HG03469 (cell line): ENCODE measurements around the gene HMGCS1.
"Not testable (repeated sequence)": the region's sequence is repeated elsewhere in the genome, so short reads cannot be mapped to it uniquely, and the experiment has no call there.

Experiments used
- ATAC-seq: cut with Tn5 transposase; IDR thresholded peaks from one replicate; pipeline ENCODE4 v1.9.1; 2021; ENCODE audit warnings: mild to moderate bottlenecking, moderate library complexity, moderate number of reproducible peaks; ENCODE audit not compliant: unreplicated experiment

HMGCS1 gene

GRCh38 chr5:43313035-43313853 lies at the start of gene HMGCS1:
HMGCS1 (minus strand) TSS chr5:43313412; CDS start chr5:43298965, 14,447 bp downstream.
- ATAC-seq: peak; percentile 95

GRCh38 chr5:43358726-43359125 lies 45.5 kb upstream of the HMGCS1 start:
- no peak for ATAC-seq

- no peak for ATAC-seq
Measured at GRCh38 chr5:43358301-43358700, 45.1 kb upstream of the HMGCS1 start.

GRCh38 chr5:43357878-43358281 lies 44.7 kb upstream of the HMGCS1 start:
- ATAC-seq: no peak

- ATAC-seq: no peak
Measured at GRCh38 chr5:43357067-43357466, 43.9 kb upstream of the HMGCS1 start.

- ATAC-seq: no peak
Measured at GRCh38 chr5:43354774-43355173, 41.6 kb upstream of the HMGCS1 start.

- ATAC-seq: no peak
Measured at GRCh38 chr5:43353668-43354067, 40.5 kb upstream of the HMGCS1 start.

- no peak for ATAC-seq
Measured at GRCh38 chr5:43352915-43353314, 39.7 kb upstream of the HMGCS1 start.

- no peak for ATAC-seq
Measured at GRCh38 chr5:43352131-43352530, 38.9 kb upstream of the HMGCS1 start.

- no peak for ATAC-seq
Measured at GRCh38 chr5:43348861-43349363, 35.7 kb upstream of the HMGCS1 start.

- ATAC-seq: no peak
Measured at GRCh38 chr5:43348207-43348606, 35.0 kb upstream of the HMGCS1 start.

- no peak for ATAC-seq
Measured at GRCh38 chr5:43338862-43339261, 25.6 kb upstream of the HMGCS1 start.

GRCh38 chr5:43336159-43336558 lies 22.9 kb upstream of the HMGCS1 start:
- ATAC-seq: no peak

GRCh38 chr5:43335681-43336080 lies 22.5 kb upstream of the HMGCS1 start:
- no peak for ATAC-seq

- no peak for ATAC-seq
Measured at GRCh38 chr5:43332401-43332800, 19.2 kb upstream of the HMGCS1 start.

GRCh38 chr5:43325624-43326023 lies 12.4 kb upstream of the HMGCS1 start:
- not testable (repeated sequence) for ATAC-seq

- ATAC-seq: not testable (repeated sequence)
Measured at GRCh38 chr5:43323488-43323887, 10.3 kb upstream of the HMGCS1 start.

- ATAC-seq: no peak
Measured at GRCh38 chr5:43320846-43321245, 7.6 kb upstream of the HMGCS1 start.

- no peak for ATAC-seq
Measured at GRCh38 chr5:43316421-43316820, 3.2 kb upstream of the HMGCS1 start.

GRCh38 chr5:43315682-43316081 lies 2.5 kb upstream of the HMGCS1 start:
- ATAC-seq: no peak

- ATAC-seq: no peak
Measured at GRCh38 chr5:43315263-43315662, 2.1 kb upstream of the HMGCS1 start.

GRCh38 chr5:43314724-43315123 lies 1.5 kb upstream of the HMGCS1 start:
- ATAC-seq: no peak
